Thyroid gland (tissue), 4 donors: Measurements from ENCODE around the gene DEPDC4. TPM values are rescaled to one million over a fixed set of nuclear protein-coding genes. Genes with fewer than 3 reads are reported as not detected.
"Not testable (repeated sequence)": the region's sequence is repeated elsewhere in the genome, so short reads cannot be mapped to it uniquely, and the experiment has no call there.

Source experiments
- DNase-seq, 2 donors: peaks; one replicate each; pipeline ENCODE4 v3.0.0-alpha.2; 2019
- H3K27ac ChIP-seq, 3 donors: fragments of 200-600 bp; sonication (generic); 1 replicate in 2 of 3; 2 replicates in 1 of 3; pipeline ENCODE4 v1.5.1; 2016 to 2019; ENCODE audit warnings: mild to moderate bottlenecking in 1 of 3, moderate library complexity in 1 of 3
- H3K27me3 ChIP-seq: fragments of 200-600 bp; sonication (generic); one replicate; pipeline ENCODE4 v1.5.1; 2019
- H3K36me3 ChIP-seq, 2 donors: fragments of 200-600 bp; sonication (generic); one replicate each; pipeline ENCODE4 v1.5.1; 2016 to 2019
- H3K4me1 ChIP-seq, 2 donors: fragments of 200-600 bp; sonication (generic); one replicate each; pipeline ENCODE4 v1.5.1; 2017 to 2019
- H3K4me3 ChIP-seq, 3 donors: fragments of 200-600 bp; sonication (generic); replicated peaks in 1 of 3; 1 replicate in 2 of 3; 2 replicates in 1 of 3; pipeline ENCODE4 v1.5.1; 2016; ENCODE audit warnings: mild to moderate bottlenecking in 1 of 3
- H3K9me3 ChIP-seq: fragments of 200-600 bp; sonication (generic); one replicate; pipeline ENCODE4 v1.5.1; 2017
- POLR2A ChIP-seq, 2 donors: fragments of 450-650 bp; IDR thresholded peaks; one replicate each; pipeline ENCODE4 v1.6.1; 2017; ENCODE audit warnings: antibody characterized with exemption in 2 of 2, mild to moderate bottlenecking in 2 of 2, moderate library complexity in 1 of 2
- WGBS, 2 donors: methylation state at CpG; one replicate each; pipeline ENCODE4 v1.1.5; 2017; 5-methylcytosine and 5-hydroxymethylcytosine counted together
- intact Hi-C: fragments of 100-400 bp; cut with DNase I; formaldehyde crosslinking; loops from one replicate; pipeline ENCODE4 v1.15.1; 2023
- total RNA-seq, 4 donors: library from RNA; depleted of rRNA; stranded (reverse); fragments of >200 nt; gene quantifications; one replicate each; pipeline ENCODE4 v1.2.3, GENCODE V29; 2016
- TF ChIP-seq, protein P1 (sequence below), 6 experiments: fragments of 200-600 bp in 3 of 6; fragments of 450-650 bp in 3 of 6; sonication (generic) in 3 of 6; IDR thresholded peaks; one replicate each; pipeline ENCODE4 v1.5.1; 2016 to 2019; ENCODE audit warnings: antibody characterized with exemption in 6 of 6, mild to moderate bottlenecking in 2 of 6, inconsistent platforms in 1 of 6, moderate library complexity in 1 of 6

Gene DEPDC4
- total RNA-seq, 4 donors from 2014 or later, result 0.79 to 16.3 (median 1.7) TPM

DNA sequence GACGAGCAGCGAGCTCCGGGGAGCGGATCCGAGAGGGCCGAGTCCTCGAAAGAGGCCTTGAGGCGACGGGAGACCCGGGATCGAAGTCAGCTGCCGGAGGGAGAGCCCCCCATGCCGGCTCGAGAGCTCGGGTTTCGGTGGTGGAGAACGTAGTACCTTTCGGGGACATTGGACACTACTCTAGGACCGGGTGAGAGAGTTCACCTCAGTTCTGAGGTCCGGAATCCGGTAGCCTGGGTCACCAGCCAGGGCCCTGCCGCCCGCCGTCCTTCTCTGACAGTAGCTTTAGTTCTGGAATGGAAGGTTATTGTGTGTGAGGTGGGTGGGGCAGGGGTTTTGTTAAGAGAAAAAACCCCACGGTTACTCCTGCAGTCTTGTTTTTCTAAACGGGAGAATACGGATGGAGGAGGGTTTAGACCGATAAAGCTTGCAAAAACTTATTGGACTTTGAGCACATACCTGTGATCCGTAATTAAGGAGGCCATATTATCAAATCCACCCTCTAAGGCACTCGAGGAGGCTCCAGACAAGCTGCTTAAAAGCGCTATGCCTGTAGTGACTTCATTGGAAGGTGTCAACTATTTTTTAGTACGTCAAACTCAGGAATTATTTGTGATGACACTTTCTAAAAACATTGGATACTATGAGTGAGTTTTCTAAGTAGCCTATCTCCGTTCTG lies 863 bp upstream of the DEPDC4 start:
- H3K4me3 ChIP-seq, result peak overlapping the region; percentile 74 to 90 (median 89)
- no peak for TF ChIP-seq POLR2A (IDR thresholded peaks at IDR 0.05)
- TF ChIP-seq, protein P1, sequence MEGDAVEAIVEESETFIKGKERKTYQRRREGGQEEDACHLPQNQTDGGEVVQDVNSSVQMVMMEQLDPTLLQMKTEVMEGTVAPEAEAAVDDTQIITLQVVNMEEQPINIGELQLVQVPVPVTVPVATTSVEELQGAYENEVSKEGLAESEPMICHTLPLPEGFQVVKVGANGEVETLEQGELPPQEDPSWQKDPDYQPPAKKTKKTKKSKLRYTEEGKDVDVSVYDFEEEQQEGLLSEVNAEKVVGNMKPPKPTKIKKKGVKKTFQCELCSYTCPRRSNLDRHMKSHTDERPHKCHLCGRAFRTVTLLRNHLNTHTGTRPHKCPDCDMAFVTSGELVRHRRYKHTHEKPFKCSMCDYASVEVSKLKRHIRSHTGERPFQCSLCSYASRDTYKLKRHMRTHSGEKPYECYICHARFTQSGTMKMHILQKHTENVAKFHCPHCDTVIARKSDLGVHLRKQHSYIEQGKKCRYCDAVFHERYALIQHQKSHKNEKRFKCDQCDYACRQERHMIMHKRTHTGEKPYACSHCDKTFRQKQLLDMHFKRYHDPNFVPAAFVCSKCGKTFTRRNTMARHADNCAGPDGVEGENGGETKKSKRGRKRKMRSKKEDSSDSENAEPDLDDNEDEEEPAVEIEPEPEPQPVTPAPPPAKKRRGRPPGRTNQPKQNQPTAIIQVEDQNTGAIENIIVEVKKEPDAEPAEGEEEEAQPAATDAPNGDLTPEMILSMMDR (IDR thresholded peaks at IDR 0.05), result no peak
- H3K9me3 ChIP-seq, result no peaks in the 10 kb centered on the region
- 1% methylated on average over 21 to 26 of the region's 33 CpGs for WGBS, 2 donors
- intact Hi-C loops, result no loop called here
- no peaks in the 10 kb centered on the region for H3K27me3 ChIP-seq
- H3K36me3 ChIP-seq, result no peaks in the 10 kb centered on the region
- H3K27ac ChIP-seq, result peak overlapping the region; percentile 91 to 96 (median 94)
- peaks cover 13 to 15% of the 10 kb centered on the region in 2 donors for H3K4me1 ChIP-seq
- no peak for DNase-seq

DNA sequence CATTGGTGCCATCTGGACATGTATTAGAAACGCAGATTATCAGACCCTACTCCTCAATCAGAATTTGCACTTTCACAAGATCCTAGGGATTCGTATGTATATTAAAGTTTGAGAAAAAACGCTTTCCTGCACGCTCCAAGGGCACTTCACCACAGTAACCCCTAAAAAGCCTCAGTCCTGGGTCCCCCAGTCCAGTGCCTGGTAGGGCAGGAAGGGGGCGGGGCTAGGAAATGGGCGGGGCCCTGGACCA lies 369 bp downstream of the DEPDC4 start:
- TF ChIP-seq, protein P1 (IDR thresholded peaks at IDR 0.05), result no peak
- TF ChIP-seq POLR2A (IDR thresholded peaks at IDR 0.05), result no peak
- Histone ChIP-seq H3K36me3 (no peaks in the 10 kb centered on the region), H3K9me3 (no peaks in the 10 kb centered on the region), H3K4me1 (peaks cover 13 to 15% of the 10 kb centered on the region in 2 donors), H3K27me3 (no peaks in the 10 kb centered on the region), H3K4me3 (peak overlapping the region in 2 of 3 donors; percentile 38 to 74), H3K27ac (peak overlapping the region in 2 of 3 donors; percentile 94 to 96)
- no peak for DNase-seq
- 2 to 3% methylated on average over 6 of the region's 6 CpGs for WGBS, 2 donors
- intact Hi-C loops, result no loop called here

DNA sequence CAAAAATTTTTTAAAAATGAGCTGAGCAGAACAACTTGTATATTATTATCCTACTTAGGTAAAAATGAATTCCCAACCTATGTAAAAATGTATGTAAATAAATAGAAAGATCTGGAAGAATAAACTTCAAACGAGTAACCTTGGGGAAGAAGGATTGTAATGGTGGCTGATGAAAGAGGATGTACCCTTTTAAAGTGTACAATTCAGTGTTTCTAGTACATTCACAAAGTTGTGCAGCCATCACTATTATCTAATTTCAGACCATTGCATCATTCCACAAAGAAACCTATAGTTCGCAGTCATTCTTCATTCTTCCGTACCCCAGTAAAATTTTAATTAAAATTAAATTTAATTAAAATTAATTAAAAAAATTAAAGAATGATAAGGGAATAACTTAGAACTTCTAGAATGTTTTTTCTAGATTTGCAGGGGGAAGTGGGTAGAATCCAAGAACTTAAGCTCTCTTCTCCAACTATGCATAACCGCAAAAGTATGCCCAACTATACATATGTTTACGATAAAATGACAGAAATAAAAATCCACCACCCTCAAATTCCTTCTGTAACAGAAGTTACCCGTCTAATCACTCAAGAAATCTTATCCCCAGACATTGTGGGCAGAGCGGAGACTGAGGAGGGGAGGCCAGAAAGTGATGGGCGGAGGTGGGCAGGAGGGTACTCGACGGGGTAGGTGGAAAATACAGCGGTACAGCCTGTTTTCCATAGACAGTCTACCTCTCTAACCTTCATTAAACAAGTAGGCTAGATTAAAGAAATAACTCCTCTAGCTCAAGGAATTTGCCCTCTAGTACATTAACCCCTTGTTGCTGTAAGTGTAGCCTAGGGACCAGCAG lies 921 bp downstream of the DEPDC4 start:
- no peak for DNase-seq
- peak overlapping the region in 1 of 3 donors; percentile 74 for H3K4me3 ChIP-seq
- H3K36me3 ChIP-seq, result no peaks in the 10 kb centered on the region
- no peaks in the 10 kb centered on the region for H3K9me3 ChIP-seq
- H3K27me3 ChIP-seq, result no peaks in the 10 kb centered on the region
- TF ChIP-seq, protein P1 (IDR thresholded peaks at IDR 0.05), result no peak
- no peak for TF ChIP-seq POLR2A (IDR thresholded peaks at IDR 0.05)
- H3K4me1 ChIP-seq, result peaks cover 13 to 15% of the 10 kb centered on the region in 2 donors
- H3K27ac ChIP-seq, result peak overlapping the region in 2 of 3 donors; percentile 94 to 96
- whole genome bisulfite sequencing, 2 donors, result 68% methylated on average over 11 of the region's 11 CpGs
- intact Hi-C loops, result no loop called here

DNA sequence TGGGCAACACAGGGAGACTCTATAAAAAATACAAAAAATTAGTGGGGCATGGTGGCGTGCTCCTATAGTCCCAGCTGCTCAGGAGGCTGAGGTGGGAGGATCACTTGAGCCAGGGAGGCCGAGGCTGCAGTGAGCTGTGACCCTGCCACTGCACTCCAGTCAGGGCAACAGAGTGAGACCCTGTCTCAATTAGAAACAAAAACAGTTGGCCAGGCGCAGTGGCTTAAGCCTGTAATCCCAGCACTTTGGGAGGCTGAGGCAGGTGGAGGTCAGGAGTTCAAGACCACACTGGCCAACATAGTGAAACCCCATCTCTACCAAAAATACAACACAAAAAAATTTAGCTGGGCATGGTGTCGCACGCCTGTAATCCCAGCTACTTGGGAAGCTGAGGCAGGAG lies 1.8 kb downstream of the DEPDC4 start:
- DNase-seq, H3K36me3 ChIP-seq, H3K27me3 ChIP-seq, H3K9me3 ChIP-seq, H3K4me3 ChIP-seq, H3K27ac ChIP-seq, intact Hi-C loops: not testable (repeated sequence)
- 98% methylated on average over 5 of the region's 5 CpGs for WGBS, 2 donors
- peaks cover 13 to 15% of the 10 kb centered on the region in 2 donors for H3K4me1 ChIP-seq

DNA sequence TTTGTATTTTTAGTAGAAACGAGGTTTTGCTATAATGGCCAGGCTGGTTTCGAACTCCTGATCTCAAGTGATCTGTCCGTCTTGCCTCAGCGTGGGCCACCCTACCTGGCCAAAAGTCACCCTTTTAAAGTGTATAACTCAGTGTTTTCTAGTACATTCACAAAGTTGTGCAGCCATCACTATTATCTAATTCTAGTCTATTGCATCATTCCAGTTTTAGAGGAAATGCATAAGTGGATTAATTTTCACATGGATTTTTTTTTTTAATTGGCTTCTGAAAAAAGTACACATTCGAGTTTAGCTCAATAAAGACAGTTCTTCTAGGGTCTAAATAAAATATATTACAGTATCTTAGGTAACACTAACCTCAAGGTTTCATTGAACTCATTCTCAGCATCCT lies 3.7 kb downstream of the DEPDC4 start:
- H3K27me3 ChIP-seq, result no peaks in the 10 kb centered on the region
- H3K27ac ChIP-seq, result no peak overlapping the region
- no peaks in the 10 kb centered on the region for H3K36me3 ChIP-seq
- intact Hi-C loops, result no loop called here
- H3K4me1 ChIP-seq, result no peaks in the 10 kb centered on the region
- WGBS, 2 donors, result 81 to 87% methylated on average over 5 of the region's 5 CpGs
- TF ChIP-seq, protein P1 (IDR thresholded peaks at IDR 0.05), result no peak
- no peak for TF ChIP-seq POLR2A (IDR thresholded peaks at IDR 0.05)
- no peaks in the 10 kb centered on the region for H3K9me3 ChIP-seq
- DNase-seq, result no peak
- H3K4me3 ChIP-seq, result no peak overlapping the region
